ENCODE data around the gene ACADL. TPM values are rescaled to one million over a fixed set of nuclear protein-coding genes. Genes with fewer than 3 reads are reported as not detected.
"Not testable (repeated sequence)": the region's sequence is repeated elsewhere in the genome, so short reads cannot be mapped to it uniquely, and the experiment has no call there.

Gene ACADL
- total RNA-seq, 1 donor from 2014 or later, result not detected

DNA sequence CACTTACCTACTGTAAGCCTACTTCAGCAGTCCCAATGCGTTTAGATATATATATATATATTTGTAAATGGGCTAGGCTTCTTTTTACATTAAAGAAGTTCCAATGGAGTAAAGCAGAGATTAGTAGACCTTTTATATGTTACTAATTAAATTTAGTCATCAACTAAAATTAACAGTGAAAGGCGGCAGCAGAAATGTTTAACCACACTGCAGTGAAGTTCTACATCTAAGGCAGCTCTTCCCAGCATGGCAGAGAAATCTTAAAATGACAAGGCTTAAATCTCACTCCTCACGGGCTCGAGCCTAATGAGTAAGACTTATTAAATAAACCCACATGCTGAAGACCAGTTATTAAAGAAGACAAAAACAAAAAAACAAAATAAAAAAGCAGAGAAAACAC, 34.9 kb downstream of the ACADL start:
- Mint-ChIP-seq H3K4me3 (no peak overlapping the region), H3K27me3 (peaks cover 2% of the 10 kb centered on the region), H3K27ac (no peak overlapping the region), H3K4me1 (no peaks in the 10 kb centered on the region), H3K36me3 (ENCODE audit: low read depth) (no peaks in the 10 kb centered on the region), H3K9me3 (peaks cover 5% of the 10 kb centered on the region)
- intact Hi-C loops (cut with micrococcal nuclease), result loop anchor here (10.0 kb wide), 2 partner anchors 766 to 1726 kb away; partner anchors contain the start of gene MAP2
- no peak for DNase-seq

GRCh38 chr2:210189452-210190138, 35.7 kb downstream of the ACADL start:
- no peak overlapping the region for H3K27ac Mint-ChIP-seq
- H3K4me1 Mint-ChIP-seq, result no peaks in the 10 kb centered on the region
- DNase-seq, result no peak
- H3K27me3 Mint-ChIP-seq, result peaks cover 2% of the 10 kb centered on the region
- intact Hi-C loops (cut with micrococcal nuclease), result loop anchor here (10.0 kb wide), 2 partner anchors 765 to 1725 kb away; partner anchors contain the start of gene MAP2
- peaks cover 11% of the 10 kb centered on the region for H3K9me3 Mint-ChIP-seq
- H3K36me3 Mint-ChIP-seq (ENCODE audit: low read depth), result peaks cover 3% of the 10 kb centered on the region
- no peak overlapping the region for H3K4me3 Mint-ChIP-seq

GRCh38 chr2:210188755-210189154, 36.5 kb downstream of the ACADL start:
- H3K27me3 Mint-ChIP-seq, result peaks cover 2% of the 10 kb centered on the region
- intact Hi-C loops (cut with micrococcal nuclease), result no loop called here
- peaks cover 2% of the 10 kb centered on the region for H3K4me1 Mint-ChIP-seq
- H3K36me3 Mint-ChIP-seq (ENCODE audit: low read depth), result peaks cover 8% of the 10 kb centered on the region
- H3K27ac Mint-ChIP-seq, result no peak overlapping the region
- DNase-seq, result no peak
- H3K4me3 Mint-ChIP-seq, result no peak overlapping the region
- peaks cover 19% of the 10 kb centered on the region for H3K9me3 Mint-ChIP-seq

DNA sequence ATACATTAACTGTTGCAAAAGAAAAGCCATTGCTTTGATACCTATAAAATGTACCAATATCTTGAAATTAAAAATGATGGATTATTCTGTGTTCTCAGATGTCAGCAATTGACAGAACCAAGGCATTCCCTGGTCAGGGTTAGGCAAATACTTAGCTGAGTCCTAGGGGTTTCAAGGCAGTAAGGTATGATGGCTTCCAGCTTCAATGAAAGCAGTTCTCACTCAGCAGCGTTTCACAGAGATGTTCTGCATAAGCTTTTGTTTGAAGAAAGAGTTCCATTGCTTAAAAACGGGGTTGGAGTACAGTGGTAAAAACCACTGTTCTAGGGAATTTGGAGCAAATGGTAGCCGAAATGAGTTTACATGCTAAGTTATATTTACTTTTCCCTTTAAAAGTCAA, 37.1 kb downstream of the ACADL start:
- no peak for DNase-seq
- Mint-ChIP-seq H3K4me1 (peaks cover 4% of the 10 kb centered on the region), H3K27me3 (peaks cover 2% of the 10 kb centered on the region), H3K4me3 (no peak overlapping the region), H3K9me3 (peaks cover 25% of the 10 kb centered on the region), H3K36me3 (ENCODE audit: low read depth) (peaks cover 10% of the 10 kb centered on the region), H3K27ac (no peak overlapping the region)
- intact Hi-C loops (cut with micrococcal nuclease), result no loop called here

DNA sequence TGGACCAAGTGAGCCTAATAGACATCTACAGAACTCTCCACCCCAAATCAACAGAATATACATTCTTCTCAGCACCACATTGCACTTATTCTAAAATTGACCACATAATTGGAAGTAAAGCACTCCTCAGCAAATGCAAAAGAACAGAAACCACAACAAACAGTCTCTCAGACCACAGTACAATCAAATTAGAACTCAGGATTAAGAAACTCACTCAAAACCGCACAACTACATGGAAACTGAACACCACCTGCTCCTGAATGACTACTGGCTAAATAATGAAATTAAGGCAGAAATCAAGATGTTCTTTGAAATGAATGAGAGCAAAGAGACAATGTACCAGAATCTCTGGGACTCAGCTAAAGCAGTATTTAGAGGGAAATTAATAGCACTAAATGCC, 41.3 kb downstream of the ACADL start:
- Mint-ChIP-seq H3K9me3 (peaks cover 33% of the 10 kb centered on the region), H3K4me1 (peaks cover 12% of the 10 kb centered on the region), H3K36me3 (ENCODE audit: low read depth) (peaks cover 10% of the 10 kb centered on the region)

DNA sequence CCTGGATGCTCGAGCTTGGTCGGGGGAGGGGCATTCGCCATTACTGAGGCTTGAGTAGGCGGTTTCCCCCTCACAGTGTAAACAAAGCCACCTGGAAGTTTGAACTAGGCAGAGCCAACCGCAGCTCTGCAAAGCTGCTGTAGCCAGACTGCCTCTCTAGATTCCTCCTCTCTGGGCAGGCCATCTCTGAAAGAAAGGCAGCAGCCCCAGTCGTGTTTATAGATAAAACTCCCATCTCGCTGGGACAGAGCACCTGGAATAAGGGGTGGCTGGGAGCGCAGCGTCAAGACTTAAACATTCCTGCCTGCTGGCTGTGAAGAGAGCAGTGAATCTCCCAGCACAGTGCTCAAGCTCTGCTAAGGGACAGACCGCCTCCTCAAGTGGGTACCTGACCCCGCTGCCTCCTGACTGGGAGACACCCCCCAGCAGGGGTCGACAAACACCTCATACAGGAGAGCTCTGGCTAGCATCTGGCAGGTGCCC, 43.6 kb downstream of the ACADL start:
- H3K9me3 Mint-ChIP-seq, result peaks cover 37% of the 10 kb centered on the region
- H3K27ac Mint-ChIP-seq; intact Hi-C loops (cut with micrococcal nuclease): not testable (repeated sequence)

More for the DNA sequence above, 41.3 kb downstream of the ACADL start:
- DNase-seq; intact Hi-C loops (cut with micrococcal nuclease); H3K27ac Mint-ChIP-seq; H3K27me3 Mint-ChIP-seq; H3K4me3 Mint-ChIP-seq: not testable (repeated sequence)

GRCh38 chr2:210181033-210181605, 44.1 kb downstream of the ACADL start:
- Mint-ChIP-seq H3K9me3 (peaks cover 33% of the 10 kb centered on the region), H3K27me3 (peaks cover 14% of the 10 kb centered on the region), H3K4me1 (peaks cover 12% of the 10 kb centered on the region), H3K36me3 (ENCODE audit: low read depth) (peaks cover 10% of the 10 kb centered on the region), H3K4me3 (peak overlapping the region; percentile 59)
- intact Hi-C loops (cut with micrococcal nuclease); DNase-seq; H3K27ac Mint-ChIP-seq: not testable (repeated sequence)

More for the DNA sequence above, 43.6 kb downstream of the ACADL start:
- Mint-ChIP-seq H3K4me3 (peak overlapping the region; percentile 59), H3K4me1 (peaks cover 12% of the 10 kb centered on the region), H3K36me3 (ENCODE audit: low read depth) (peaks cover 10% of the 10 kb centered on the region), H3K27me3 (peaks cover 11% of the 10 kb centered on the region)
- peak; percentile 72 for DNase-seq

GRCh38 chr2:210180477-210180876, 44.8 kb downstream of the ACADL start:
- Mint-ChIP-seq H3K27ac (no peak overlapping the region), H3K36me3 (ENCODE audit: low read depth) (peaks cover 10% of the 10 kb centered on the region), H3K4me1 (peaks cover 12% of the 10 kb centered on the region), H3K4me3 (no peak overlapping the region), H3K9me3 (peaks cover 32% of the 10 kb centered on the region), H3K27me3 (peaks cover 17% of the 10 kb centered on the region)
- no peak for DNase-seq
- intact Hi-C loops (cut with micrococcal nuclease), result no loop called here

- Mint-ChIP-seq H3K27me3 (peaks cover 22% of the 10 kb centered on the region), H3K36me3 (ENCODE audit: low read depth) (peaks cover 6% of the 10 kb centered on the region), H3K4me1 (peaks cover 12% of the 10 kb centered on the region), H3K4me3 (no peak overlapping the region), H3K9me3 (peaks cover 25% of the 10 kb centered on the region), H3K27ac (no peak overlapping the region)
- DNase-seq, result no peak
- intact Hi-C loops (cut with micrococcal nuclease), result no loop called here
Measured at GRCh38 chr2:210179351-210179990, 45.8 kb downstream of the ACADL start.

DNA sequence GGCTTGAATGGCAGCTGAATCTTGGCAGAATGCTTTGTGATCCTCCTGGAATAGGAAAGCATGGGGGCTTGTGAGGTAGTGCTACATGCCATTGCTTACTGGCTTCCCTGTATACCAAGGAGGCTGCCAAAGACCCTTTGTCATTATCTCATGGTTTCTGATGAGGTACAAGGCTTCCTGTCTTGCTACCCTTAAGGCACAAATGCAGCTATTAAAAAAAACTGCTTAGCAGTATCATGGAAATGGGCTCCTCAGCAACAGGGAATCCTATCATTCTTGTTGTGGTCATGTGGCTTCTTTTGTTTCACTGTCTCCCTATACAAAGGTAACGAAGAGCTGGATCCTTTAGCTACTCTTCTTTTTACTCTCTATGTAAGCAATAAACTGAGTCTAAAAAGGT, 47.5 kb downstream of the ACADL start:
- Mint-ChIP-seq H3K27me3 (peaks cover 26% of the 10 kb centered on the region), H3K9me3 (peaks cover 8% of the 10 kb centered on the region), H3K27ac (no peak overlapping the region), H3K4me3 (no peak overlapping the region), H3K36me3 (ENCODE audit: low read depth) (no peaks in the 10 kb centered on the region), H3K4me1 (peaks cover 8% of the 10 kb centered on the region)
- intact Hi-C loops (cut with micrococcal nuclease), result no loop called here
- no peak for DNase-seq

GRCh38 chr2:210177115-210177514, 48.1 kb downstream of the ACADL start:
- H3K9me3 Mint-ChIP-seq; intact Hi-C loops (cut with micrococcal nuclease); DNase-seq; H3K36me3 Mint-ChIP-seq (ENCODE audit: low read depth); H3K27ac Mint-ChIP-seq; H3K4me3 Mint-ChIP-seq; H3K4me1 Mint-ChIP-seq: not testable (repeated sequence)
- peaks cover 30% of the 10 kb centered on the region for H3K27me3 Mint-ChIP-seq

DNA sequence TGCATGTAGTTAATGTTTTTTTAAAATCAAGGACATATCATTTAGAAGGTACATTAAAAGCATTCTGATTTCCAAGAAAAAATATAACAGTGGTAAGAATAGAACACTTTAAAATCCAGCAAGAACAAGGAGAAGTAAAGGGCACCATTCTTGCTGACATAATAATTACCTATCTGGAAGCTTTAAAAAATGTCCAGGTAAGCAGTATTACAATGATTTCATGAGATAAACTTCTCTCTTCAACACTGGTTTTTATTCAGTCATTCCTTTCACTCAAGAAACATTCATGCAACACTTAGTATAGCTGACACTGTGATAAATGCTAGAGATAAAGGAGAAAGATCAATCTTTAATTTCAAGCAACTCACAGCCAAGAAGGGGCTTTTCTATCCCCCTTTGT, 51.2 kb downstream of the ACADL start:
- H3K27me3 Mint-ChIP-seq, result peaks cover 37% of the 10 kb centered on the region
- H3K9me3 Mint-ChIP-seq, result peaks cover 4% of the 10 kb centered on the region
- intact Hi-C loops (cut with micrococcal nuclease), result no loop called here
- H3K4me3 Mint-ChIP-seq, result no peak overlapping the region
- no peak for DNase-seq
- no peak overlapping the region for H3K27ac Mint-ChIP-seq
- peaks cover 4% of the 10 kb centered on the region for H3K36me3 Mint-ChIP-seq (ENCODE audit: low read depth)
- H3K4me1 Mint-ChIP-seq, result peaks cover 19% of the 10 kb centered on the region

DNA sequence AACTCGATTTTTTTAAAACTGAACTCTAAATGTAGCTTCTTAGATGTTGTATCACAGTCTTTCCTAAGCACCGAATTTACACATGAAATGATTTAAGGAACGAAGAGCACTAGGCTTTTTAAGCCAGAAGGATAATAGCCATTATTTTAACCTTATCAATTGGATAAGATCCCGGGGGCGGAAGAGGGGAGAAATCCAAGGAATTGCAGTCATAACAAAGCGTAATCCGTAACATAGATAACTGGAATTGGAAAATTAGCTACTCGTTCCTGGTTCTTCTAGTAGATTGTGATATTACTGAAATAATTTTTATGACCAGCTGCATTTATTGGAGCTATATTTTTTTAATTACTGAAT, 53.0 kb downstream of the ACADL start:
- DNase-seq, result no peak
- H3K27ac Mint-ChIP-seq, result no peak overlapping the region
- peaks cover 4% of the 10 kb centered on the region for H3K9me3 Mint-ChIP-seq
- H3K4me3 Mint-ChIP-seq, result peak overlapping the region; percentile 98
- peaks cover 4% of the 10 kb centered on the region for H3K36me3 Mint-ChIP-seq (ENCODE audit: low read depth)
- H3K27me3 Mint-ChIP-seq, result peaks cover 32% of the 10 kb centered on the region
- intact Hi-C loops (cut with micrococcal nuclease), result no loop called here
- H3K4me1 Mint-ChIP-seq, result peaks cover 25% of the 10 kb centered on the region

All from activated CD4-positive, alpha-beta T cell treated with anti-CD3 and anti-CD28 coated beads, Interleukin-2, amount 10 ng/mL, durations not matched to agents 24 days and 14 days (primary cell).